ENCODE data around the gene KDM4C.

Gene KDM4C

DNA sequence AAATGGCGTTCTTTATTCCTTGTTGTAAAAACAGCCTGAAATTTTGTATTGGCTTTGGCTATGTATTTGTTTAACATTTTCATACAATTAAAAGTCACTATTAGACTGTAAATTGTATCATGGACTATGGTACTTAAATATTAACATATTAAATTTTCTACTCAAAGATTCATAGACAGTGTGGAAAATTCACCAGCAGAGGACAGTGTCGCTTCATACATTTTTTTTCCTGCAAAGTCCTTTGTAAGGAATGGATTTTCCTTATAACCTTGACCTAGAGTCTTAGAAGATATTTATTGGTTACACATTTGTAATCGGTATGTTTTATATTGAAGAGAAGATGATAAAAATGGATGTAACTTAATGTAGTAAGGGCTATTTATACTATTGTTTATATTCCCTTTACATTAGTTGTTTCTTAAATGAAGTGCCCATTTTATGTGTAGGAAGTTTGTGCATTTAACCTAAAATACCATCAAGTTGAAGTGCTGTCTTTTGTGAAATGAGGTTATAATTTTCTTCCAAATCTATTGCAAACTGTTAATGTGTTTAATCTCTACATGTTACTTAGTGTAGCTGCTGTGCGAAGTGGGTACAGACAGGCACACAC is 150.1 kb downstream of the KDM4C start:
- no peak for DNase-seq (ENCODE audit: insufficient read length, low spot score)
- no peak for TF ChIP-seq POLR2A (IDR thresholded peaks at IDR 0.05; ENCODE audit: low read depth, low read length)
- peak; percentile 52 for FAIRE-seq

DNA sequence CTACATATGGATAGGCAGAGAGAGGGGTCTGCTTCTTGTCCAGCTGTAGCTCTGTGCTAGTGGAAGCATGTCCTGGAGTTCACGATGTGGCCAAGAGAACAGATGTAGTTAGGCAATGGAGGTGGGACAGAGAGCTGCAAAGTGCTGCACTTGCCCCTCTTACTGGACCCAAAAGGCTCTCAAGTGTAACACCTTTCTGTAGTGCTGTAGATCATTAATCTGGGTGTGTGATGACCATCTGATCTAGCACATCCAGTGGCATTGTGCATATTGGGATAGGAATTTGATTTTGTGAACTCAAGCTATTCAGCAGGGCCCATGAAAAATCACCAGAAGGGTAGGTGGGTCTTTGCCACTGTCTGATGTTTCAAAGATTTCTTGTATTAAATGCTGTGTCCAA is 151.4 kb downstream of the KDM4C start:
- TF ChIP-seq POLR2A (IDR thresholded peaks at IDR 0.05; ENCODE audit: low read depth, low read length), result no peak
- DNase-seq (ENCODE audit: insufficient read length, low spot score) (no peak), FAIRE-seq (no peak)

- TF ChIP-seq POLR2A (IDR thresholded peaks at IDR 0.05; ENCODE audit: low read depth, low read length), result no peak
- DNase-seq (ENCODE audit: insufficient read length, low spot score), result no peak
- peak; percentile 85 for FAIRE-seq
Measured at GRCh38 chr9:6910032-6910431, 152.3 kb downstream of the KDM4C start.

DNA sequence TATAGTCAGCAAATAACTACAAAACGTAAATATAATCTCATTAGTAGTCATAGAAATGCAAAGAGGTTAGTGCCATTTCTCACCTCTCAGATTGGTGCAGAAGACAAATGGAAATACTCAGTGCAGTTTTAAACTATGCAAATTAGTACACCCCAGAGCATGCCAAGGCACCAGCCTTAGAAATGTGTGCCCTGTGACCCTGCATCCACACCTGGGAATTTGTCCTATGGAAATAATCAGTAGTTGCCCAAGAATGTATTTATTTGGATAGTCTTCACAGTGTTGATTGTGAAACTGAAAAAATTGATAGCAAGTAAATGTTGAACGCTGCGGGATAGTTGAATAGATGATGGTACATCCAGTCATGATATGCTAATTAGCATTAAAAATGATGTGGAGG is 152.7 kb downstream of the KDM4C start:
- DNase-seq (ENCODE audit: insufficient read length, low spot score), result no peak
- no peak for FAIRE-seq
- TF ChIP-seq POLR2A (IDR thresholded peaks at IDR 0.05; ENCODE audit: low read depth, low read length), result no peak

DNA sequence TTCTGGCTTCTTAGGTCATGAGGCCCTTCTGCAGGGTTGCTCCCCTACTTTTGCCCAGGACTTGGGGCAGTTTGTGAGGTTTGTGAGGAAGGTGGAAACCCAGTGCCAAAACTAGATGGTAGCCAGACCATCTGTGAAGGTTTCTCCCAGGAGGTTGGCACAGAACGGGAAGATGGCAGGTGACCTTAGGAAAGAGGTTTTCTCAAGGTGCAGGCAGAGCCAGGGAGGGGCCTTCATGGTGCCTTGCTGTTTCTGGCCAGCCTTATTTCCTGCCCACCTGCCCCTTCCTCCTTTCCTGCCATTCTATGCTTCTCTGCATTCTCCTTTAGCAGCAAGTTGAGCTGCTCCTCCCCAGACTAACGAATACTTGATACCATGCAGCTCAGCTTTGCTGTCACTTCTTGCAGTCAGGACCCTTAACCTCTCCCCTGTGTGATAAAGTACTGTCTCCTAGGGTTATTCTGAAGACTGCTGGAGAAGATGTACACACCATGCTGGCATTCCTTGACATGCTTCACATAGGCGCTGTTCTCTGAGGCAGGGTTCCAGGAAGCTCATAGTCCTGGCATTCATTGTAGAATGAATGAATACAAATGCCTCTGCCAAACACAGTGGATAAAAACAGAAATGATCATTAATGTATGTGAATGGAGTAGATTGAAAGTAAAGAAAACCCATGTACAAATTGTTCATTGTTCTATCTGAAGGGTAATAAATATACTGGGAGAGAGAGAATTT is 154.3 kb downstream of the KDM4C start:
- FAIRE-seq (no peak), DNase-seq (ENCODE audit: insufficient read length, low spot score) (no peak)
- no peak for TF ChIP-seq POLR2A (IDR thresholded peaks at IDR 0.05; ENCODE audit: low read depth, low read length)

GRCh38 chr9:6915635-6916034 is 157.9 kb downstream of the KDM4C start:
- DNase-seq (ENCODE audit: insufficient read length, low spot score) (no peak), FAIRE-seq (no peak)
- TF ChIP-seq POLR2A (IDR thresholded peaks at IDR 0.05; ENCODE audit: low read depth, low read length), result no peak

GRCh38 chr9:6917162-6917561 is 159.4 kb downstream of the KDM4C start:
- no peak for TF ChIP-seq POLR2A (IDR thresholded peaks at IDR 0.05; ENCODE audit: low read depth, low read length)
- DNase-seq (ENCODE audit: insufficient read length, low spot score) (no peak), FAIRE-seq (no peak)

DNA sequence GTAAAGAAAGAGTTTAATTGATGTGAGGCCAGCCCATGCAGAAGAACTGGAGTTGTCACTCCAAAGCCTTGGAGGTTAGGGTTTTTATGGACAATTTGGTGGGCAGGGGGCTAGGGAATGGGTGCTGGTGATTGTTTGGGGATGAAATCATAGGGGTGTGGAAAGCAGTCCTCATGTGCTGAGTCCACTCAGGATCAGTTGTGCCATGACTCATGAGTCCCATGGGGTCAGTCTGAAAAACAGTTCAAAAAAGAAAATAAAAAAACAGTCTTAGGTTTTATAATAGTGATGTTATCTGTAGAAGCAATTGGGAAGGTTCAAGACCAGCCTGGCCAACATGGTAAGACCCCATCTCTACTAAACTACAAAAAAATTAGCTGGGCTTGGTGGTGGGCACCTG is 162.3 kb downstream of the KDM4C start:
- TF ChIP-seq POLR2A (IDR thresholded peaks at IDR 0.05; ENCODE audit: low read depth, low read length), result no peak

GRCh38 chr9:6921315-6921714 is 163.5 kb downstream of the KDM4C start:
- no peak for FAIRE-seq
- TF ChIP-seq POLR2A (IDR thresholded peaks at IDR 0.05; ENCODE audit: low read depth, low read length), result no peak

More for the DNA sequence above, 162.3 kb downstream of the KDM4C start:
- DNase-seq (ENCODE audit: insufficient read length, low spot score), result no peak
- FAIRE-seq, result no peak

DNA sequence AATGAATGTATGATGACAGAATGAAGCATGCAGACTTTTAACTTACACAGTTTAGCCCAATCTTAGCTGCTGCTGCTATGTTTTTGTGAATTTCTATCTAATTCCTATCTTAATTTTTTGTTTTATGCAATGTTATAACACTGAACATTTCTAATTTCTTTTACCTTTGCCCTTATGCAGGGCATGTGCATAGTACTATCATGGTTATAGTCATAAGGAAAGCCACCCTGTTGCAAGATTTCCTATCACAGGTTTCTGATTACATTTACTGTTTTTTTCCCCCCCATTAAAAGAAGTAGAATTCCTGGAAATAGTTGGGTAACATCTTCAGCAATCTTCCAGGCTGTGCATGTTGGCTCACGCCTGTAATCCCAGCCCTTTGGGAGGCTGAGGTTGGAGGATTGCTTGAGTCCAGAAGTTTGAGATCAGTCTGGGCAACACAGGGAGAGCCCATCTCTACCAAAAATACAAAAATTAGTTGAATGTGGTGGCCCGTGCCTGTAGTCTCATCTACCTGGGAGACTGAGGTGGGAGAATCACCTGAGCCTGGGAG is 164.4 kb downstream of the KDM4C start:
- no peak for TF ChIP-seq POLR2A (IDR thresholded peaks at IDR 0.05; ENCODE audit: low read depth, low read length)
- no peak for FAIRE-seq

More at GRCh38 chr9:6921315-6921714, 163.5 kb downstream of the KDM4C start:
- no peak for DNase-seq (ENCODE audit: insufficient read length, low spot score)

GRCh38 chr9:6922680-6923079 is 164.9 kb downstream of the KDM4C start:
- no peak for FAIRE-seq
- no peak for TF ChIP-seq POLR2A (IDR thresholded peaks at IDR 0.05; ENCODE audit: low read depth, low read length)
- DNase-seq (ENCODE audit: insufficient read length, low spot score), result no peak

More for the DNA sequence above, 164.4 kb downstream of the KDM4C start:
- no peak for DNase-seq (ENCODE audit: insufficient read length, low spot score)

DNA sequence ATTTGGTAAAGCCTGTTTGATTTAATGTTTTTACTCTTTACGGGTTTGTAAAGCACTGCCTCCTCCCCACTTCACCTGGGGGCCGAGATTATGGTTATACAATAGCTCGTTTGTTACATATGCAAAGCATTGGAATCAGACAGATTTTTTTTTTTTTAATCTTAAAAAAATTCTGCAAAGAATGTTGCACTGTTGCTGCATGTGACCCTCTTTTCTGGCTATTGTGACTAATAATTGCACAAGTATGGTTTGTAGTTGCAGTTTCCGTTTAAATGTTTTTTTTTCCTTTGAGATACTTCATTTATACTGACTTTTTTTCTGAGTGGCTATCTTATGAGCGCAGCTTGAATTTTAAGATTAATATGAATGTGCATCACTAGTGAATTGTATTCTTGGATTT is 165.3 kb downstream of the KDM4C start:
- no peak for TF ChIP-seq POLR2A (IDR thresholded peaks at IDR 0.05; ENCODE audit: low read depth, low read length)
- FAIRE-seq, result no peak
- no peak for DNase-seq (ENCODE audit: insufficient read length, low spot score)

- DNase-seq (ENCODE audit: insufficient read length, low spot score), result no peak
- FAIRE-seq, result no peak
- no peak for TF ChIP-seq POLR2A (IDR thresholded peaks at IDR 0.05; ENCODE audit: low read depth, low read length)
Measured at GRCh38 chr9:6924149-6924548, 166.4 kb downstream of the KDM4C start.

- no peak for FAIRE-seq
- TF ChIP-seq POLR2A (IDR thresholded peaks at IDR 0.05; ENCODE audit: low read depth, low read length), result no peak
- DNase-seq (ENCODE audit: insufficient read length, low spot score), result no peak
Measured at GRCh38 chr9:6924988-6925563, 167.3 kb downstream of the KDM4C start.
